Skeletal muscle satellite cell (primary cell): ENCODE results near the gene DIAPH2.

Experiments used
- H3K27me3 ChIP-seq: 2 replicates; pipeline ENCODE4 v1.7.0; 2013; ENCODE audit warnings: low read length; ENCODE audit not compliant: control insufficient read depth, insufficient read depth
- H3K36me3 ChIP-seq: 2 replicates; pipeline ENCODE4 v1.7.0; 2013; ENCODE audit warnings: mild to moderate bottlenecking, control low read depth, low read length; ENCODE audit not compliant: insufficient read depth
- H3K4me1 ChIP-seq: 2 replicates; pipeline ENCODE4 v1.7.0; 2013; ENCODE audit warnings: low read length; ENCODE audit not compliant: control insufficient read depth, insufficient read depth
- H3K4me2 ChIP-seq: 2 replicates; pipeline ENCODE4 v1.7.0; 2013; ENCODE audit warnings: mild to moderate bottlenecking, low read length
- H3K4me3 ChIP-seq: 2 replicates; pipeline ENCODE4 v1.7.0; 2013; ENCODE audit warnings: low read length
- H3K9ac ChIP-seq: 2 replicates; pipeline ENCODE4 v1.7.0; 2013; ENCODE audit warnings: mild to moderate bottlenecking, low read depth, low read length, moderate library complexity
- H3K9me3 ChIP-seq: replicated peaks from 2 replicates; pipeline ENCODE4 v1.7.0; 2013; ENCODE audit warnings: mild to moderate bottlenecking, control low read depth, low read length

The DIAPH2 gene

DNA sequence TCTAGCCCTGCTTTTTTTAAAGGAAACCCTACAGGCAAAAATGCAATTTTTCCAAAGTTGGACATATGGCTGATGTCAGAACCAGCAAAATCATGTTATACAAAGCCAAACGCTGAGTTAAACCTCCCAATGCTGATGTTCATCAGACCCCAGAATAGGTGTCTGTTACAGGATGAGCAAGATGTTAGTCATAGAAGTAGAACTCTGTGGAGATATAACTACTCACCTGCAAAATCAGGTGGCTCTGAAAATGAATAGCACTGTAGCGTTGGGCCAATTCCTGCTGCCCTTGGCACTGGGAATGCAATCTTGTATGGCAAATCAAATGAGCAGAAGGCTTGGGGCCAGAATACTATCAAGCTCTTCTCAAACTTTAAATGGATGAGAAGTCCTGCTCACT, 833.1 kb downstream of the DIAPH2 start:
- Histone ChIP-seq H3K4me2 (no peak overlapping the region), H3K36me3 (no peaks in the 10 kb centered on the region), H3K27me3 (no peaks in the 10 kb centered on the region), H3K9me3 (no peaks in the 10 kb centered on the region), H3K4me3 (no peak overlapping the region), H3K9ac (no peak overlapping the region), H3K4me1 (no peaks in the 10 kb centered on the region)

DNA sequence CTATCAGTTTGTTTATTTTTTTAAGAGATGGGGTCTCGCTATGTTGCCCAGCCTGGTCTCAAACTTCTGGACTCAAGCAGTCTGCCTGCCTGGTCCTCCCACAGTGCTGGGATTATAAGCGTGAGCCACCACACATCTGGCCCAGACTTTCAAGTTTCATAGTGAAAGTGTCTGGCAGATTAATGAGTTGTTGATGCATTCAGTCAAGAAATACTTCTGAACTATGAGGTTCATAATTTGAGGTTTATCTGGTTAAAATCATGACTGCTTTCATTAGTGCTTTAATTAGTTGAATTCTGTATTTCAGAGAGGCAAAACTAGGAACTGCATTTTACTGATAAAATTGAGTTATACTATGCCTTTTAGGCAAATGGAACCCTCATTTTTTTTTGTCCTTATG, 837.7 kb downstream of the DIAPH2 start:
- H3K36me3 ChIP-seq = no peaks in the 10 kb centered on the region
- H3K4me3 ChIP-seq = no peak overlapping the region
- H3K4me2 ChIP-seq = no peak overlapping the region
- H3K9me3 ChIP-seq = no peaks in the 10 kb centered on the region
- no peak overlapping the region for H3K9ac ChIP-seq
- no peaks in the 10 kb centered on the region for H3K4me1 ChIP-seq
- H3K27me3 ChIP-seq = no peaks in the 10 kb centered on the region

DNA sequence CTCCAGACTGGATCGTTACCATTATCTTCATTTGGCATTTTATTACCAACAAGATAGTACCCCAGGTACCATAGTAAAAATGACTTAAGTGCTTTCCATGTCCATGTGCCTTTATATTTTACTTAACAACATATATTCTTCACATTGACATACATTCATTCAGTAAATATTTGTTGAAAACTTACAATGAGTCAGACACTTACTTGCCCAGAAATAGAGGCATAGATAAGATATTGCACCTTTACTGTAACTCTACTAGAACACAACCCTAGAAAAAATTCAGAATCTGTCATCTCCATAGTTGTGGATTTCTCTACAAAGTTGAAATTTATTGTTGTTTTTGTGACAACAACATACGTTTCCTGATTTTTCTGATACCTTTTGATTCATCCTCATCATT, 839.7 kb downstream of the DIAPH2 start:
- no peaks in the 10 kb centered on the region for H3K36me3 ChIP-seq
- H3K4me2 ChIP-seq = no peak overlapping the region
- H3K9me3 ChIP-seq = no peaks in the 10 kb centered on the region
- no peak overlapping the region for H3K9ac ChIP-seq
- no peaks in the 10 kb centered on the region for H3K27me3 ChIP-seq
- no peaks in the 10 kb centered on the region for H3K4me1 ChIP-seq
- no peak overlapping the region for H3K4me3 ChIP-seq

DNA sequence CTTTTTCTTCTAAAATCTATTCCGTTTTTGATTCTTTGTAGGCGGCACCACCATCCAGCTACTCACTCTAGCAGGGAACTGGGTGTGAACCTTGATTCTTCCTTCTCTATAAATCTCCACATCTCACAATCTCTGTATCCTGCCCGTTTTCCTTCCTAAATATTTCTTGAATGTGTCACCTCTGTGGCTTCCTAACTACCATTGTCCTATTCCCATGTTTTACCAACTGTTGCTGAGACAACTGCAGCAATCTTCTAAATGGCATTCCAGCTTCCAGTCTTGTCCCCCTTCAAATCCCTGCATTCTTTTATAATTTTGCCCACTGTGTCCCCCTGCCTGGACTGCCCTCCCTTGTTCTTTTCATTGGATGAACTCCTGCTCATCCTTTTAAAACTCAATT, 840.4 kb downstream of the DIAPH2 start:
- H3K27me3 ChIP-seq = no peaks in the 10 kb centered on the region
- H3K36me3 ChIP-seq = no peaks in the 10 kb centered on the region
- H3K4me2 ChIP-seq = no peak overlapping the region
- no peaks in the 10 kb centered on the region for H3K4me1 ChIP-seq
- H3K9me3 ChIP-seq = no peaks in the 10 kb centered on the region
- no peak overlapping the region for H3K4me3 ChIP-seq
- H3K9ac ChIP-seq = no peak overlapping the region

DNA sequence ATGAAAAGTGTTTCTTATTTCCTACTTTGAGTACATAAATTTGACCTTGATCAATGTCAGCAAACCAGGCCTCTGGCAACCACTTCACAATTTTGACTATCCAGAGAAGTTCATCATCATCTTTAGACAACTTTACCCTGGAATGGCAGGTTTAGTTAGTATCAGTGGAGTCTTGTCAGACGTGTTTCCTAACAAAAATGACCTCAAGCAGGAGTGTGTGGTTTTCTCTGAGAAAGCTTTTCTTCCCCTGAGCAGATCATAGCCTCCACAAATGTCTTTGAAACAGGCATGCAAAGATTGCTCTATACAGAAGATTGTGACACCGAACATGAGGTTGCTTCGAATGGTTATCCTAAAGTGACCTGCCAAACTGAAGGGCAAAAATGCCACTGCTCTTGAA, 841.3 kb downstream of the DIAPH2 start:
- H3K4me2 ChIP-seq = no peak overlapping the region
- no peak overlapping the region for H3K4me3 ChIP-seq
- H3K27me3 ChIP-seq = no peaks in the 10 kb centered on the region
- H3K9me3 ChIP-seq = no peaks in the 10 kb centered on the region
- no peak overlapping the region for H3K9ac ChIP-seq
- H3K36me3 ChIP-seq = no peaks in the 10 kb centered on the region
- H3K4me1 ChIP-seq = no peaks in the 10 kb centered on the region

DNA sequence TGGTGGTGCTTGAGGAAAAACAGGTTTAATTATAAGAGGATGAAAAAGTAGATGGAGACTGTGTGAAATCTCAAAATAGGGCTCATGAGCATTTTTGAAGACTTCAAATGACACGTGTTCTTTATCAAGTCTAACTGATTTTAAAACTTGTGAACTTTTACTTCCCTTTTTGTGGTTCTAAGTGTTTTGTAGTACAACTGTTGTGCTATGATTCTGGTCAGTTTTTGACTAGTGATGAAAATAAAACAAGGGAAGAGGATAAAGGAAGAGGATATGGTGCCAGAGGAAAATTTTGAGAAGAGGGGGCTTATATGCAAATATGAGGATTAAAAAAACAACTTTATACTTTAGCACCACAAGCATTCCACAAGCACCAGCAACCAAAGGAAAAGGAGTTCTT, 843.1 kb downstream of the DIAPH2 start:
- H3K27me3 ChIP-seq = no peaks in the 10 kb centered on the region
- H3K4me2 ChIP-seq = no peak overlapping the region
- no peak overlapping the region for H3K9ac ChIP-seq
- no peaks in the 10 kb centered on the region for H3K4me1 ChIP-seq
- H3K4me3 ChIP-seq = no peak overlapping the region
- H3K36me3 ChIP-seq = no peaks in the 10 kb centered on the region
- H3K9me3 ChIP-seq = no peaks in the 10 kb centered on the region

DNA sequence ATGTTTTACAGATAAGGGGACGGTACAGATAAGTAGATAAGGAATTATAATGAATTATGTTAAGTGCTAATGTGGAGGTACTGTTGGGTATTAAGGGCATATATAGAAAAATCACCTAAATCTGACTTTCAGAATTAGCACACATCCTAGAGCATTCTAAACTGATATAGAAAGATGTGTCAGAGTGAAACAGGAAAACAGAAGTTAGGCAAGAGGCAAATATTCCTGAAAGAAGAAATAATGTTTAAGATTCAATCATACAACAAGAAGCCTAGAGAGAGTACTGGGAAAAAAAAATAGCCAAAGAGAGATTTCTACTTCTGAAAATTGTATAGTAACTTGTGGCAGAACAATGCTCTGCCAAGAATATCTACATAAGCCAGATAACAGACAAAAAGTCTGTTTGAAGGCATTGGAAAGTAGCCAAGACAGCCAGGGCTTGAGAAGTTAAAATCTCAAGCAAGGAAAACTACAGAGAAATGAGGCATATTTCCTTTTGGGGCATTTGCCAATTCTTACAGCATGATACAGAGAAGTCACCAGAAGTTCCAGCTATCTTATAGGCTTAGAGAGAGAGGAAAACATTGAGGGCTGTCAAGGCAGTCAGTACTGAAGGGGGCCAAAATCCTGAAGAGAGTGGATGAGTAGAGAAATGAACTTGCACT, 845.0 kb downstream of the DIAPH2 start:
- Histone ChIP-seq H3K27me3 (no peaks in the 10 kb centered on the region), H3K9me3 (no peaks in the 10 kb centered on the region), H3K9ac (no peak overlapping the region), H3K4me2 (no peak overlapping the region), H3K36me3 (no peaks in the 10 kb centered on the region), H3K4me1 (no peaks in the 10 kb centered on the region), H3K4me3 (no peak overlapping the region)

DNA sequence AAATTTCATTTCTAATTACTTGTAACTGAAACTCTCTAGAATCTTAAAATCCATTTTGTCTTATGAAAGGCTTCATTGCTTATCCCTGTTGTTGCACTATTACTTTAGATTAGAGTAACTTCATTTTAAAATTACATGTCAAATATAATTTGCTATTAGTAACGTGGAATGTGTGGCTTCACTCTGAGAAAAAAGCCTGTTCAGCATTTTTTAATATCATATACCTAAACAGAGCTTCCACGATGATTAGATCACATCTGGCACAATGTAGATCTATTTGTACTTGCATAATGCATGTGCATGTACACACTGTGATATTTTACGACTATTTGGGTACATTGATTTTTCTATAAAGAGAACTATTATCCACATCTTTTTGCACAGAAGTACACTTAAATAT, 847.2 kb downstream of the DIAPH2 start:
- no peaks in the 10 kb centered on the region for H3K4me1 ChIP-seq
- no peaks in the 10 kb centered on the region for H3K36me3 ChIP-seq
- no peak overlapping the region for H3K4me3 ChIP-seq
- no peak overlapping the region for H3K4me2 ChIP-seq
- no peaks in the 10 kb centered on the region for H3K9me3 ChIP-seq
- H3K9ac ChIP-seq = no peak overlapping the region
- no peaks in the 10 kb centered on the region for H3K27me3 ChIP-seq

DNA sequence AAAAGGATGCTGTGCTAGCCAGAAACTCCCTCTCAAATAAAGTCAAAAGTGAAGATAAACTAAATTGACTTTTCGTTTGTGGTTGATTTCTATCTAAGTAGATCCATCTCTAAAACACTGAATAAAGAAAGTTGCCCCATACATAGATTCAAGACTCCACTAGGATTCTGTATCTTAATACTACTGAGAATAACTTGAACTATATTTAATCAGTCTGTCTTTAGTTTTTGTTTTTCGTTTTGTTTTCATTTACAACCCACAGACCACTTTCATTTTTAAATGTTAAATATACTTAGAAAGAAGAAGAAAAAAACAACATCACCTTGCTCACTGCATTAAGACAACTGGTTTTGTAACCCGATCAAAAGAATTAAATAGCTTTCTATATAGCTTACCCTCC, 854.1 kb downstream of the DIAPH2 start:
- no peak overlapping the region for H3K9ac ChIP-seq
- H3K4me3 ChIP-seq = no peak overlapping the region
- H3K36me3 ChIP-seq = no peaks in the 10 kb centered on the region
- no peaks in the 10 kb centered on the region for H3K9me3 ChIP-seq
- no peak overlapping the region for H3K4me2 ChIP-seq
- H3K4me1 ChIP-seq = no peaks in the 10 kb centered on the region
- H3K27me3 ChIP-seq = no peaks in the 10 kb centered on the region

DNA sequence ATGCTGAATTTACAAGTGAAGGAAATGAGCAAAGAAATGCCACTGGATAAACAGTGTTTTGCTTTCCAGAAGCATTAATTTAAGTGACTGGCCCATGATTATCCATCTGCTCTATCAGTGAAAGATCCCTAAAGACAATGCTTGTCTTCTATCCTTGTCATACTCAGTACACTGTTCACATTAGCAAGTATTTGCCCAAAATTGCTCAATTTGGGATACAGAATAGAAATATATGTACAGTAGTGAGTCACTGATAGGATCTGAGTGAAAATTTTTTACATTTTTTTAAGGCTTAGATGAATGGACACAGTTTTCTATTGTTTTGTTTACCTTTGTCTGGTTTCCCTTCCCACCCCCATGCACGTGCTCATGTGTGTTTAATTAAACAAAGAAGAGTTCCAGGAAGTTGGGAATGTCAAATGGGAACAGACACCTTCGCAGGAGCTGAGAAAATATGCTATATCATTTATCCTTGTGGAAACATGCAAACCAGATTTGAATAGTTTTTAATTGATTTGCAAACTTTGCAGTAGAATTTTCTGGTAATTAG, 855.4 kb downstream of the DIAPH2 start:
- no peaks in the 10 kb centered on the region for H3K4me1 ChIP-seq
- no peaks in the 10 kb centered on the region for H3K9me3 ChIP-seq
- no peaks in the 10 kb centered on the region for H3K36me3 ChIP-seq
- H3K4me3 ChIP-seq = no peak overlapping the region
- no peak overlapping the region for H3K4me2 ChIP-seq
- no peak overlapping the region for H3K9ac ChIP-seq
- H3K27me3 ChIP-seq = no peaks in the 10 kb centered on the region

DNA sequence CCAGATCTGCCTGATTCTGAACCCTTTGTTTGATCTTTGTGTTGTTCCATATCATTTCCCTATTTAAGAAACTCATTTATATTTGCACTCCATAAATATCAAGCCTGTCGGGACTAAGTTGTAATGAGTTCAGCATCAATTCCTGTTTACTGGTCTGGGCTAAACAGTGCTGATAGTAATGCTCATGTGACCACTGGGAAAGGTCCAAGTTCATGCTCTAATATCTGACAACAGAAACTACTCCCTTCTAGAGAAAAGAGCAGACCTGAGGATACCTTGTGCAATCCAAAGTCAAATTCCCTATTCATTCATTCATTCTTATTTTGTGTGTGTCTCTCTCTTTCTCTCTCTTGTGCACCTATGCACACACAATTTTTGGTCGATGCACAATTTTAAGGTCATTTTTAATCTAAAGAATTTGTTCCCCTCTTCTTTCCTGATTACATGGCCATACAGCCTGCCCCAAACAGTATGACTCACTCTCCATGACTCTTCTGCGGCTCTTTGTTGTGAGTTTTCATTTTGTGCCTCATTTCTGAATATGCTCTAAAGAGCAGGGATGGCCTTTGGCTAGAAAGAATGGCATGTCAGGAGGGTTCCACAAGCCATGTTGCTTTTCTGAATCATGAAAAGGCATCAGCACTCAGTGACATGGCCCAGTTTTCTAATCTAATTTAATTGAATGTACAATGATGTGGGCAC, 863.4 kb downstream of the DIAPH2 start:
- H3K4me3 ChIP-seq = no peak overlapping the region
- H3K27me3 ChIP-seq = no peaks in the 10 kb centered on the region
- H3K36me3 ChIP-seq = no peaks in the 10 kb centered on the region
- H3K4me1 ChIP-seq = no peaks in the 10 kb centered on the region
- no peak overlapping the region for H3K4me2 ChIP-seq
- no peak overlapping the region for H3K9ac ChIP-seq
- H3K9me3 ChIP-seq = no peaks in the 10 kb centered on the region

DNA sequence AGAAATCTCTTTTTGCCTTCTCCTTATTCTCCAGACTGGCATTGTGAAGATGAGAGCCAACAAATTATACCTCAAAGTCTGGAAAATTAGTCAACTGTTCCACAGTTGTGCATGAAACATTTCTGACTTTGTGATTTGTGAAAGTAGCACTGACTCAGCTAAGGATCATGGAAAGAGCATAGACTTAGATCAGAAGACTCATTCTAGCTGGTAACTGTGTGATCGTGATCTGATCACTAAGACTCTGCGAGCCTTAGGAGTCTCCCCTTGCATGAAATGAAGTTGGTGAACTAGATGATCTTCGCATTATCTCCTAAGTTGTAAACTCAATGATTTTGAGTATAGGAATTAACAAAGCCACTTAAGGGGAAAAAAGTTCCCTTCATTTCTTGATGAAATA, 867.2 kb downstream of the DIAPH2 start:
- no peaks in the 10 kb centered on the region for H3K9me3 ChIP-seq
- no peaks in the 10 kb centered on the region for H3K4me1 ChIP-seq
- no peak overlapping the region for H3K4me2 ChIP-seq
- H3K36me3 ChIP-seq = no peaks in the 10 kb centered on the region
- no peak overlapping the region for H3K4me3 ChIP-seq
- no peak overlapping the region for H3K9ac ChIP-seq
- no peaks in the 10 kb centered on the region for H3K27me3 ChIP-seq
